ENCODE results near the gene SNED1. TPM values are rescaled to one million over a fixed set of nuclear protein-coding genes. Genes with fewer than 3 reads are reported as not detected.

Gene SNED1
- total RNA-seq, 1 experiment from 2014 or later, result 3.2 TPM

DNA sequence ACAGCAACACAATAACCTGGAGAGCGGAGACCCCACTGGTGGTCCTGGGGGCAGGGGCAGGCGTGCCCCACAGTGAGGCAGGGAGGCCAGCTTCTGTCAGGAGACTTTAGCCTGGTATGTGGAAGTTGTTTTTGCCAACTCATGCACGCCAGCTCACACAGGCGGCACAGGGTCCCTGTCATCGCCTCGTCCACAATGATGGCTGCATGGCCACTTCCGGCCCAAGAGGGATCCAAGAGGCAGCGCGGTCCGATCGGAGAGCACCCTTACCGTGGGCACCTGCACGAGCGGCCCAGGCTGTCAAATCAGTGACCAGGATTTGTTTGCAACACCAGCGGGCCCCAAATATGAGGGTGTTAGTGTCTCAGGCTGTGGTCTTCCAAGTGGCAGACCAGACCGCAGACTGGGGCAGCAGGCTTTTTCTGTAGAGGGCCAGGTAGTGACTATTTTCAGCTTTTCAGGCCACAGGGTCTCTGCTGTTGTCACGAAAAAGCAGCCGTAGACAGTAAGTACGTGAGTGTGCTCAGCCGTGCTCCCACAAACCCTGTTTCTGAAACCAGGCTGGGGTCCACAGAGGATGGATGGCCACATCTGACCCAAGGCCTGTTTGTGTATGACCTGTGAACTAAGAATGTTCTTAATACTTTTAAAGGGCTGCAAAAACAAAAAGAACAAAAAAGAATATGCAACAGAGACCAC is 21.2 kb downstream of the SNED1 start:
- TF ChIP-seq ZNF138 (CRISPR knock-in tag; conservative IDR thresholded peaks at IDR 0.05) (no peak), AR (CRISPR knock-in tag; IDR thresholded peaks at IDR 0.05) (no peak), OVOL2 (CRISPR knock-in tag; IDR thresholded peaks at IDR 0.05; ENCODE audit: borderline replicate concordance) (no peak), FOXP1 (CRISPR knock-in tag; IDR thresholded peaks at IDR 0.05; ENCODE audit: borderline replicate concordance) (no peak), ZSCAN18 (CRISPR knock-in tag; IDR thresholded peaks at IDR 0.05) (no peak), TEAD4 (CRISPR knock-in tag; IDR thresholded peaks at IDR 0.05) (no peak), SOX15 (CRISPR knock-in tag; IDR thresholded peaks at IDR 0.05) (no peak), ZBTB21 (CRISPR knock-in tag; IDR thresholded peaks at IDR 0.05; ENCODE audit: borderline replicate concordance) (no peak), RORB (CRISPR knock-in tag; IDR thresholded peaks at IDR 0.05) (no peak), ERG (CRISPR knock-in tag; IDR thresholded peaks at IDR 0.05) (no peak), NFE2L1 (CRISPR knock-in tag; IDR thresholded peaks at IDR 0.05) (no peak)
- TF ChIP-seq, protein P1, sequence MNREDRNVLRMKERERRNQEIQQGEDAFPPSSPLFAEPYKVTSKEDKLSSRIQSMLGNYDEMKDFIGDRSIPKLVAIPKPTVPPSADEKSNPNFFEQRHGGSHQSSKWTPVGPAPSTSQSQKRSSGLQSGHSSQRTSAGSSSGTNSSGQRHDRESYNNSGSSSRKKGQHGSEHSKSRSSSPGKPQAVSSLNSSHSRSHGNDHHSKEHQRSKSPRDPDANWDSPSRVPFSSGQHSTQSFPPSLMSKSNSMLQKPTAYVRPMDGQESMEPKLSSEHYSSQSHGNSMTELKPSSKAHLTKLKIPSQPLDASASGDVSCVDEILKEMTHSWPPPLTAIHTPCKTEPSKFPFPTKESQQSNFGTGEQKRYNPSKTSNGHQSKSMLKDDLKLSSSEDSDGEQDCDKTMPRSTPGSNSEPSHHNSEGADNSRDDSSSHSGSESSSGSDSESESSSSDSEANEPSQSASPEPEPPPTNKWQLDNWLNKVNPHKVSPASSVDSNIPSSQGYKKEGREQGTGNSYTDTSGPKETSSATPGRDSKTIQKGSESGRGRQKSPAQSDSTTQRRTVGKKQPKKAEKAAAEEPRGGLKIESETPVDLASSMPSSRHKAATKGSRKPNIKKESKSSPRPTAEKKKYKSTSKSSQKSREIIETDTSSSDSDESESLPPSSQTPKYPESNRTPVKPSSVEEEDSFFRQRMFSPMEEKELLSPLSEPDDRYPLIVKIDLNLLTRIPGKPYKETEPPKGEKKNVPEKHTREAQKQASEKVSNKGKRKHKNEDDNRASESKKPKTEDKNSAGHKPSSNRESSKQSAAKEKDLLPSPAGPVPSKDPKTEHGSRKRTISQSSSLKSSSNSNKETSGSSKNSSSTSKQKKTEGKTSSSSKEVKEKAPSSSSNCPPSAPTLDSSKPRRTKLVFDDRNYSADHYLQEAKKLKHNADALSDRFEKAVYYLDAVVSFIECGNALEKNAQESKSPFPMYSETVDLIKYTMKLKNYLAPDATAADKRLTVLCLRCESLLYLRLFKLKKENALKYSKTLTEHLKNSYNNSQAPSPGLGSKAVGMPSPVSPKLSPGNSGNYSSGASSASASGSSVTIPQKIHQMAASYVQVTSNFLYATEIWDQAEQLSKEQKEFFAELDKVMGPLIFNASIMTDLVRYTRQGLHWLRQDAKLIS (CRISPR knock-in tag; IDR thresholded peaks at IDR 0.05; ENCODE audit: borderline replicate concordance), result no peak
- TF ChIP-seq, protein P2, sequence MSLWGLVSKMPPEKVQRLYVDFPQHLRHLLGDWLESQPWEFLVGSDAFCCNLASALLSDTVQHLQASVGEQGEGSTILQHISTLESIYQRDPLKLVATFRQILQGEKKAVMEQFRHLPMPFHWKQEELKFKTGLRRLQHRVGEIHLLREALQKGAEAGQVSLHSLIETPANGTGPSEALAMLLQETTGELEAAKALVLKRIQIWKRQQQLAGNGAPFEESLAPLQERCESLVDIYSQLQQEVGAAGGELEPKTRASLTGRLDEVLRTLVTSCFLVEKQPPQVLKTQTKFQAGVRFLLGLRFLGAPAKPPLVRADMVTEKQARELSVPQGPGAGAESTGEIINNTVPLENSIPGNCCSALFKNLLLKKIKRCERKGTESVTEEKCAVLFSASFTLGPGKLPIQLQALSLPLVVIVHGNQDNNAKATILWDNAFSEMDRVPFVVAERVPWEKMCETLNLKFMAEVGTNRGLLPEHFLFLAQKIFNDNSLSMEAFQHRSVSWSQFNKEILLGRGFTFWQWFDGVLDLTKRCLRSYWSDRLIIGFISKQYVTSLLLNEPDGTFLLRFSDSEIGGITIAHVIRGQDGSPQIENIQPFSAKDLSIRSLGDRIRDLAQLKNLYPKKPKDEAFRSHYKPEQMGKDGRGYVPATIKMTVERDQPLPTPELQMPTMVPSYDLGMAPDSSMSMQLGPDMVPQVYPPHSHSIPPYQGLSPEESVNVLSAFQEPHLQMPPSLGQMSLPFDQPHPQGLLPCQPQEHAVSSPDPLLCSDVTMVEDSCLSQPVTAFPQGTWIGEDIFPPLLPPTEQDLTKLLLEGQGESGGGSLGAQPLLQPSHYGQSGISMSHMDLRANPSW (CRISPR knock-in tag; conservative IDR thresholded peaks at IDR 0.05; ENCODE audit: low read depth), result no peak
- TF ChIP-seq, protein P3, sequence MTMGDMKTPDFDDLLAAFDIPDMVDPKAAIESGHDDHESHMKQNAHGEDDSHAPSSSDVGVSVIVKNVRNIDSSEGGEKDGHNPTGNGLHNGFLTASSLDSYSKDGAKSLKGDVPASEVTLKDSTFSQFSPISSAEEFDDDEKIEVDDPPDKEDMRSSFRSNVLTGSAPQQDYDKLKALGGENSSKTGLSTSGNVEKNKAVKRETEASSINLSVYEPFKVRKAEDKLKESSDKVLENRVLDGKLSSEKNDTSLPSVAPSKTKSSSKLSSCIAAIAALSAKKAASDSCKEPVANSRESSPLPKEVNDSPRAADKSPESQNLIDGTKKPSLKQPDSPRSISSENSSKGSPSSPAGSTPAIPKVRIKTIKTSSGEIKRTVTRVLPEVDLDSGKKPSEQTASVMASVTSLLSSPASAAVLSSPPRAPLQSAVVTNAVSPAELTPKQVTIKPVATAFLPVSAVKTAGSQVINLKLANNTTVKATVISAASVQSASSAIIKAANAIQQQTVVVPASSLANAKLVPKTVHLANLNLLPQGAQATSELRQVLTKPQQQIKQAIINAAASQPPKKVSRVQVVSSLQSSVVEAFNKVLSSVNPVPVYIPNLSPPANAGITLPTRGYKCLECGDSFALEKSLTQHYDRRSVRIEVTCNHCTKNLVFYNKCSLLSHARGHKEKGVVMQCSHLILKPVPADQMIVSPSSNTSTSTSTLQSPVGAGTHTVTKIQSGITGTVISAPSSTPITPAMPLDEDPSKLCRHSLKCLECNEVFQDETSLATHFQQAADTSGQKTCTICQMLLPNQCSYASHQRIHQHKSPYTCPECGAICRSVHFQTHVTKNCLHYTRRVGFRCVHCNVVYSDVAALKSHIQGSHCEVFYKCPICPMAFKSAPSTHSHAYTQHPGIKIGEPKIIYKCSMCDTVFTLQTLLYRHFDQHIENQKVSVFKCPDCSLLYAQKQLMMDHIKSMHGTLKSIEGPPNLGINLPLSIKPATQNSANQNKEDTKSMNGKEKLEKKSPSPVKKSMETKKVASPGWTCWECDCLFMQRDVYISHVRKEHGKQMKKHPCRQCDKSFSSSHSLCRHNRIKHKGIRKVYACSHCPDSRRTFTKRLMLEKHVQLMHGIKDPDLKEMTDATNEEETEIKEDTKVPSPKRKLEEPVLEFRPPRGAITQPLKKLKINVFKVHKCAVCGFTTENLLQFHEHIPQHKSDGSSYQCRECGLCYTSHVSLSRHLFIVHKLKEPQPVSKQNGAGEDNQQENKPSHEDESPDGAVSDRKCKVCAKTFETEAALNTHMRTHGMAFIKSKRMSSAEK (CRISPR knock-in tag; IDR thresholded peaks at IDR 0.05; ENCODE audit: borderline replicate concordance), result no peak
- TF ChIP-seq, protein P4, sequence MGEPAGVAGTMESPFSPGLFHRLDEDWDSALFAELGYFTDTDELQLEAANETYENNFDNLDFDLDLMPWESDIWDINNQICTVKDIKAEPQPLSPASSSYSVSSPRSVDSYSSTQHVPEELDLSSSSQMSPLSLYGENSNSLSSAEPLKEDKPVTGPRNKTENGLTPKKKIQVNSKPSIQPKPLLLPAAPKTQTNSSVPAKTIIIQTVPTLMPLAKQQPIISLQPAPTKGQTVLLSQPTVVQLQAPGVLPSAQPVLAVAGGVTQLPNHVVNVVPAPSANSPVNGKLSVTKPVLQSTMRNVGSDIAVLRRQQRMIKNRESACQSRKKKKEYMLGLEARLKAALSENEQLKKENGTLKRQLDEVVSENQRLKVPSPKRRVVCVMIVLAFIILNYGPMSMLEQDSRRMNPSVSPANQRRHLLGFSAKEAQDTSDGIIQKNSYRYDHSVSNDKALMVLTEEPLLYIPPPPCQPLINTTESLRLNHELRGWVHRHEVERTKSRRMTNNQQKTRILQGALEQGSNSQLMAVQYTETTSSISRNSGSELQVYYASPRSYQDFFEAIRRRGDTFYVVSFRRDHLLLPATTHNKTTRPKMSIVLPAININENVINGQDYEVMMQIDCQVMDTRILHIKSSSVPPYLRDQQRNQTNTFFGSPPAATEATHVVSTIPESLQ (CRISPR knock-in tag; IDR thresholded peaks at IDR 0.05), result no peak
- POLR2A ChIA-PET, result no interaction called here
- Mint-ChIP-seq H3K4me1 (no peaks in the 10 kb centered on the region), H3K36me3 (peaks cover 3% of the 10 kb centered on the region; the same call in 1 of the 2 replicates), H3K9me3 (peaks cover 17% of the 10 kb centered on the region), H3K4me3 (no peak overlapping the region), H3K27ac (no peak overlapping the region), H3K27me3 (ENCODE audit: low read depth) (no peaks in the 10 kb centered on the region)
- CTCF ChIA-PET, result no interaction called here
- ATAC-seq (no peak), DNase-seq (ENCODE audit: low spot score) (no peak)
